SK-N-SH treated with all-trans-retinoic acid at 6 μM for 48 hours (cell line): ENCODE measurements around the gene ABCB10.

Experiments
- ATAC-seq: fragments of 200-7000 bp; cut with Tn5 transposase; 3 replicates; pipeline ENCODE4 v1.9.1; 2020; ENCODE audit warnings: mild to moderate bottlenecking, moderate library complexity
- ARNTL ChIP-seq: fragments of 450-650 bp; formaldehyde crosslinking; IDR thresholded peaks from 2 replicates; pipeline ENCODE4 v1.5.0; 2020; ENCODE audit warnings: low read depth, mild to moderate bottlenecking, moderate library complexity, borderline replicate concordance
- BACH2 ChIP-seq: fragments of 250-450 bp; sonication (Bioruptor Pico); IDR thresholded peaks from 2 replicates; pipeline ENCODE4 v1.9.0; 2021; ENCODE audit warnings: mild to moderate bottlenecking, borderline replicate concordance
- CREB5 ChIP-seq: fragments of 250-450 bp; sonication (Bioruptor Pico); IDR thresholded peaks from 2 replicates; pipeline ENCODE4 v1.5.1; 2020; ENCODE audit warnings: low read depth, mild to moderate bottlenecking, moderate library complexity
- CSDC2 ChIP-seq: fragments of 250-450 bp; sonication (Bioruptor Pico); IDR thresholded peaks from 2 replicates; pipeline ENCODE4 v1.5.0; 2020; ENCODE audit warnings: mild to moderate bottlenecking, moderate library complexity
- ESRRG ChIP-seq: fragments of 250-450 bp; sonication (Bioruptor Pico); IDR thresholded peaks from 2 replicates; pipeline ENCODE4 v1.6.1; 2021; ENCODE audit warnings: mild to moderate bottlenecking
- GLIS3 ChIP-seq: fragments of 250-450 bp; sonication (Bioruptor Pico); IDR thresholded peaks from 2 replicates; pipeline ENCODE4 v1.5.0; 2020; ENCODE audit warnings: mild to moderate bottlenecking, moderate library complexity
- ISL1 ChIP-seq: fragments of 250-450 bp; sonication (Bioruptor Pico); IDR thresholded peaks from 2 replicates; pipeline ENCODE4 v2.1.2; 2022; ENCODE audit warnings: mild to moderate bottlenecking, moderate library complexity
- OSR1 ChIP-seq: fragments of 250-450 bp; sonication (Bioruptor Pico); IDR thresholded peaks from 2 replicates; pipeline ENCODE4 v1.8.0; 2022; ENCODE audit warnings: moderate library complexity, mild to moderate bottlenecking, inconsistent platforms
- POU6F1 ChIP-seq: fragments of 250-450 bp; sonication (Bioruptor Pico); IDR thresholded peaks from 2 replicates; pipeline ENCODE4 v1.8.0; 2021; ENCODE audit warnings: low read depth, mild to moderate bottlenecking, moderate library complexity, borderline replicate concordance
- PPARA ChIP-seq: fragments of 250-450 bp; sonication (Bioruptor Pico); IDR thresholded peaks from 2 replicates; pipeline ENCODE4 v1.5.0; 2020; ENCODE audit warnings: mild to moderate bottlenecking, borderline replicate concordance
- RARB ChIP-seq: fragments of 250-450 bp; sonication (Bioruptor Pico); IDR thresholded peaks from 2 replicates; pipeline ENCODE4 v1.8.0; 2021; ENCODE audit warnings: mild to moderate bottlenecking, moderate library complexity
- SNAI2 ChIP-seq: fragments of 250-450 bp; sonication (Bioruptor Pico); IDR thresholded peaks from 2 replicates; pipeline ENCODE4 v1.5.0; 2020; ENCODE audit warnings: mild to moderate bottlenecking, moderate library complexity
- TCF4 ChIP-seq: fragments of 250-450 bp; sonication (Bioruptor Pico); IDR thresholded peaks from 2 replicates; pipeline ENCODE4 v1.8.0; 2021; ENCODE audit warnings: mild to moderate bottlenecking, moderate library complexity, borderline replicate concordance
- TOX ChIP-seq: fragments of 250-450 bp; sonication (Bioruptor Pico); IDR thresholded peaks from 2 replicates; pipeline ENCODE4 v1.8.0; 2021; ENCODE audit warnings: mild to moderate bottlenecking, moderate library complexity, borderline replicate concordance
- ZC3H10 ChIP-seq: fragments of 250-450 bp; sonication (Bioruptor Pico); IDR thresholded peaks from 2 replicates; pipeline ENCODE4 v1.5.1; 2021; ENCODE audit warnings: mild to moderate bottlenecking, moderate library complexity
- ZFP3 ChIP-seq: fragments of 250-450 bp; sonication (Bioruptor Pico); IDR thresholded peaks from 2 replicates; pipeline ENCODE4 v1.5.0; 2020; ENCODE audit warnings: mild to moderate bottlenecking, moderate library complexity
- ZFP30 ChIP-seq: fragments of 450-650 bp; formaldehyde crosslinking; IDR thresholded peaks from 2 replicates; pipeline ENCODE4 v1.5.0; 2022; ENCODE audit warnings: mild to moderate bottlenecking, moderate library complexity
- ZNF565 ChIP-seq: fragments of 450-650 bp; formaldehyde crosslinking; conservative IDR thresholded peaks from 2 replicates; pipeline ENCODE4 v1.5.0; 2020; ENCODE audit warnings: low read depth, mild to moderate bottlenecking, moderate library complexity
- ZNF70 ChIP-seq: fragments of 450-650 bp; formaldehyde crosslinking; IDR thresholded peaks from 2 replicates; pipeline ENCODE4 v1.5.0; 2020; ENCODE audit warnings: mild to moderate bottlenecking, moderate library complexity
- ZNF8 ChIP-seq: fragments of 450-650 bp; formaldehyde crosslinking; IDR thresholded peaks from 2 replicates; pipeline ENCODE4 v1.5.0; 2020; ENCODE audit warnings: mild to moderate bottlenecking, moderate library complexity
- TF ChIP-seq, protein P1 (sequence below): fragments of 250-450 bp; sonication (Bioruptor Pico); IDR thresholded peaks from 2 replicates; pipeline ENCODE4 v1.8.0; 2020; ENCODE audit warnings: mild to moderate bottlenecking, moderate library complexity, borderline replicate concordance
- TF ChIP-seq, protein P2 (sequence below): fragments of 250-450 bp; sonication (Bioruptor Pico); IDR thresholded peaks from 2 replicates; pipeline ENCODE4 v1.5.1; 2021; ENCODE audit warnings: mild to moderate bottlenecking, moderate library complexity
- TF ChIP-seq, protein P3 (sequence below): fragments of 250-450 bp; sonication (Bioruptor Pico); IDR thresholded peaks from 2 replicates; pipeline ENCODE4 v1.5.0; 2020; ENCODE audit warnings: mild to moderate bottlenecking, moderate library complexity

Gene ABCB10

DNA sequence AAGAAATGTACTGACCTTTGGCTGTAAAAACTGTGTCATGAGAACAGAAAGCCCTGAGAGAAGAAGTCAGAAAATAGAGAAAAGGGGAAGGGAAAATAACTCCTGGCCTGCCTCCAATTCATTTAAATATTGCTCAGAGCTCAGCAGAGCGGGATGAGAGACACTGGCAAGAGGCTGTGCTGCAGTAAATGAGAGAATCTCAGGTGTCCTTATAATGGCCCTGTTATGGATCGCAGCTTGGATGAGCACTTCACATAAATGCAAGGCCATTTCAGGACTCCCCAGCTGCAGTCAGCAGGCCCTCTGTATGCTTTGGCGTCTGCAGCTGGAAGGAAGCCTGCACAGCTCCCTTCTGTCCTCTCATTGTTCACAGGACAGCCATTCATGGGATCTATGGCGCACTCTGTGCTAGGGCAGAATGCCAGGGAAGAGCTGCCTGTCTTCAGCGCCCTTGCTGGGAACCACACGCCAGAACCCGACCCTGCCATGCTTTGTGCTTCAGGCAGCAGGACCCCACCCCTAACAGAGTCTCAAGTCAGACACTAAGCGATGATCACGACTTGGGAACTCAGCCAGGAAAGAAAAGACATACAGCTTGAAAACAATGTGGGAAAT is 20.7 kb upstream of the ABCB10 start:
- TF ChIP-seq ISL1 (CRISPR knock-in tag) (no peak), SNAI2 (CRISPR knock-in tag) (no peak), GLIS3 (CRISPR knock-in tag) (no peak), ZNF8 (CRISPR knock-in tag) (no peak), ARNTL (CRISPR knock-in tag) (no peak), PPARA (no peak), CSDC2 (CRISPR knock-in tag) (no peak), ESRRG (CRISPR knock-in tag) (no peak), TCF4 (CRISPR knock-in tag) (no peak), POU6F1 (no peak), ZFP30 (CRISPR knock-in tag) (no peak), RARB (CRISPR knock-in tag) (no peak), CREB5 (no peak), ZFP3 (CRISPR knock-in tag) (no peak), ZC3H10 (CRISPR knock-in tag) (no peak)
- TF ChIP-seq, protein P1, sequence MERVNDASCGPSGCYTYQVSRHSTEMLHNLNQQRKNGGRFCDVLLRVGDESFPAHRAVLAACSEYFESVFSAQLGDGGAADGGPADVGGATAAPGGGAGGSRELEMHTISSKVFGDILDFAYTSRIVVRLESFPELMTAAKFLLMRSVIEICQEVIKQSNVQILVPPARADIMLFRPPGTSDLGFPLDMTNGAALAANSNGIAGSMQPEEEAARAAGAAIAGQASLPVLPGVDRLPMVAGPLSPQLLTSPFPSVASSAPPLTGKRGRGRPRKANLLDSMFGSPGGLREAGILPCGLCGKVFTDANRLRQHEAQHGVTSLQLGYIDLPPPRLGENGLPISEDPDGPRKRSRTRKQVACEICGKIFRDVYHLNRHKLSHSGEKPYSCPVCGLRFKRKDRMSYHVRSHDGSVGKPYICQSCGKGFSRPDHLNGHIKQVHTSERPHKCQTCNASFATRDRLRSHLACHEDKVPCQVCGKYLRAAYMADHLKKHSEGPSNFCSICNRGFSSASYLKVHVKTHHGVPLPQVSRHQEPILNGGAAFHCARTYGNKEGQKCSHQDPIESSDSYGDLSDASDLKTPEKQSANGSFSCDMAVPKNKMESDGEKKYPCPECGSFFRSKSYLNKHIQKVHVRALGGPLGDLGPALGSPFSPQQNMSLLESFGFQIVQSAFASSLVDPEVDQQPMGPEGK (CRISPR knock-in tag): no peak
- TF ChIP-seq, protein P2, sequence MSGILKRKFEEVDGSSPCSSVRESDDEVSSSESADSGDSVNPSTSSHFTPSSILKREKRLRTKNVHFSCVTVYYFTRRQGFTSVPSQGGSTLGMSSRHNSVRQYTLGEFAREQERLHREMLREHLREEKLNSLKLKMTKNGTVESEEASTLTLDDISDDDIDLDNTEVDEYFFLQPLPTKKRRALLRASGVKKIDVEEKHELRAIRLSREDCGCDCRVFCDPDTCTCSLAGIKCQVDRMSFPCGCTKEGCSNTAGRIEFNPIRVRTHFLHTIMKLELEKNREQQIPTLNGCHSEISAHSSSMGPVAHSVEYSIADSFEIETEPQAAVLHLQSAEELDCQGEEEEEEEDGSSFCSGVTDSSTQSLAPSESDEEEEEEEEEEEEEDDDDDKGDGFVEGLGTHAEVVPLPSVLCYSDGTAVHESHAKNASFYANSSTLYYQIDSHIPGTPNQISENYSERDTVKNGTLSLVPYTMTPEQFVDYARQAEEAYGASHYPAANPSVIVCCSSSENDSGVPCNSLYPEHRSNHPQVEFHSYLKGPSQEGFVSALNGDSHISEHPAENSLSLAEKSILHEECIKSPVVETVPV (CRISPR knock-in tag): no peak

GRCh38 chr1:229578168-229579058 is 19.9 kb upstream of the ABCB10 start:
- ATAC-seq: peak; percentile 23; the same call in 1 of the 3 replicates
- TF ChIP-seq ZFP30 (CRISPR knock-in tag): no peak
- no peak for TF ChIP-seq TOX (CRISPR knock-in tag)
- TF ChIP-seq, protein P1 (CRISPR knock-in tag): no peak
- TF ChIP-seq ZNF565 (CRISPR knock-in tag): no peak
- TF ChIP-seq OSR1 (CRISPR knock-in tag): no peak
- TF ChIP-seq, protein P3, sequence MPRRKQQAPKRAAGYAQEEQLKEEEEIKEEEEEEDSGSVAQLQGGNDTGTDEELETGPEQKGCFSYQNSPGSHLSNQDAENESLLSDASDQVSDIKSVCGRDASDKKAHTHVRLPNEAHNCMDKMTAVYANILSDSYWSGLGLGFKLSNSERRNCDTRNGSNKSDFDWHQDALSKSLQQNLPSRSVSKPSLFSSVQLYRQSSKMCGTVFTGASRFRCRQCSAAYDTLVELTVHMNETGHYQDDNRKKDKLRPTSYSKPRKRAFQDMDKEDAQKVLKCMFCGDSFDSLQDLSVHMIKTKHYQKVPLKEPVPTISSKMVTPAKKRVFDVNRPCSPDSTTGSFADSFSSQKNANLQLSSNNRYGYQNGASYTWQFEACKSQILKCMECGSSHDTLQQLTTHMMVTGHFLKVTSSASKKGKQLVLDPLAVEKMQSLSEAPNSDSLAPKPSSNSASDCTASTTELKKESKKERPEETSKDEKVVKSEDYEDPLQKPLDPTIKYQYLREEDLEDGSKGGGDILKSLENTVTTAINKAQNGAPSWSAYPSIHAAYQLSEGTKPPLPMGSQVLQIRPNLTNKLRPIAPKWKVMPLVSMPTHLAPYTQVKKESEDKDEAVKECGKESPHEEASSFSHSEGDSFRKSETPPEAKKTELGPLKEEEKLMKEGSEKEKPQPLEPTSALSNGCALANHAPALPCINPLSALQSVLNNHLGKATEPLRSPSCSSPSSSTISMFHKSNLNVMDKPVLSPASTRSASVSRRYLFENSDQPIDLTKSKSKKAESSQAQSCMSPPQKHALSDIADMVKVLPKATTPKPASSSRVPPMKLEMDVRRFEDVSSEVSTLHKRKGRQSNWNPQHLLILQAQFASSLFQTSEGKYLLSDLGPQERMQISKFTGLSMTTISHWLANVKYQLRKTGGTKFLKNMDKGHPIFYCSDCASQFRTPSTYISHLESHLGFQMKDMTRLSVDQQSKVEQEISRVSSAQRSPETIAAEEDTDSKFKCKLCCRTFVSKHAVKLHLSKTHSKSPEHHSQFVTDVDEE (CRISPR knock-in tag): no peak
- TF ChIP-seq, protein P2 (CRISPR knock-in tag): no peak
- no peak for TF ChIP-seq PPARA
- no peak for TF ChIP-seq RARB (CRISPR knock-in tag)
- no peak for TF ChIP-seq ZFP3 (CRISPR knock-in tag)
- TF ChIP-seq CSDC2 (CRISPR knock-in tag): no peak
- TF ChIP-seq GLIS3 (CRISPR knock-in tag): no peak
- no peak for TF ChIP-seq ZNF8 (CRISPR knock-in tag)
- no peak for TF ChIP-seq BACH2 (CRISPR knock-in tag)
- TF ChIP-seq ARNTL (CRISPR knock-in tag): no peak
- TF ChIP-seq ZNF70 (CRISPR knock-in tag): no peak
- TF ChIP-seq ESRRG (CRISPR knock-in tag): no peak

More for the DNA sequence above, 20.7 kb upstream of the ABCB10 start:
- ATAC-seq: peak; percentile 82
